IMR-90 (cell line): ENCODE data around the gene AMD1. TPM values are rescaled to one million over a fixed set of nuclear protein-coding genes. Genes with fewer than 3 reads are reported as not detected.
A peak's percentile ranks its signal among the peaks of the same experiment; 100 is the strongest.

Source experiments
- ATAC-seq: fragments of 200-7000 bp; cut with Tn5 transposase; 2 replicates; pipeline ENCODE4 v1.9.1; 2020; ENCODE audit warnings: low read depth, mild to moderate bottlenecking, moderate library complexity
- BruUV-seq: library from RNA; stranded (reverse); fragments of 400-500 nt; replicated peaks from 2 replicates; lab custom pipeline; 2021; lab: Mats Ljungman, UMichigan
- CTCF ChIA-PET: fragments of 300-600 bp; formaldehyde crosslinking; extraction: SDS; loops from one replicate; lab custom pipeline; 2021; ENCODE audit warnings: antibody characterized with exemption; lab: Yijun Ruan, JAX
- POLR2A ChIA-PET: fragments of 300-600 bp; sonication (Branson Sonifier 250); formaldehyde crosslinking; loops from one replicate; lab custom pipeline; 2022; ENCODE audit warnings: antibody characterized with exemption; ENCODE audit not compliant: unreplicated experiment; lab: Charles Lee
- DNase-seq: peaks from one replicate; pipeline ENCODE4 v3.0.0; 2013
- H2AFZ ChIP-seq: replicated peaks from 2 replicates; pipeline ENCODE3; 2013; ENCODE audit warnings: low read length, mild to moderate bottlenecking; ENCODE audit not compliant: poor library complexity
- H2AK5ac ChIP-seq: 2 replicates; pipeline ENCODE4 v1.6.1; 2013; ENCODE audit warnings: low read depth, low read length, inconsistent platforms
- H2AK9ac ChIP-seq: replicated peaks from 2 replicates; pipeline ENCODE3; 2013; ENCODE audit warnings: mild to moderate bottlenecking, low read depth, low read length, moderate library complexity; ENCODE audit not compliant: poor library complexity
- H2BK120ac ChIP-seq: 2 replicates; pipeline ENCODE4 v1.6.1; 2013; ENCODE audit warnings: low read depth, low read length, inconsistent platforms
- H2BK15ac ChIP-seq: 3 replicates; pipeline ENCODE4 v1.6.1; 2013; ENCODE audit warnings: low read depth, low read length, inconsistent platforms
- H2BK20ac ChIP-seq: 2 replicates; pipeline ENCODE4 v1.6.1; 2013; ENCODE audit warnings: low read depth, mild to moderate bottlenecking, inconsistent platforms, low read length, moderate library complexity
- H2BK5ac ChIP-seq: 2 replicates; pipeline ENCODE4 v1.6.1; 2013; ENCODE audit warnings: mild to moderate bottlenecking, low read depth, low read length, inconsistent platforms; ENCODE audit not compliant: poor library complexity, severe bottlenecking
- H3K14ac ChIP-seq: replicated peaks from 2 replicates; pipeline ENCODE4 v1.6.1; 2013; ENCODE audit warnings: low read depth, low read length, inconsistent platforms
- H3K18ac ChIP-seq: 2 replicates; pipeline ENCODE4 v1.6.1; 2013; ENCODE audit warnings: low read depth, low read length, control low read depth
- H3K23ac ChIP-seq: 2 replicates; pipeline ENCODE4 v1.6.1; 2013; ENCODE audit warnings: low read depth, low read length, inconsistent platforms
- H3K27ac ChIP-seq: 2 replicates; pipeline ENCODE4 v1.5.1; 2013; ENCODE audit warnings: mild to moderate bottlenecking, control low read depth, low read length; ENCODE audit not compliant: insufficient read depth
- H3K27me3 ChIP-seq: 2 replicates; pipeline ENCODE4 v1.6.1; 2013; ENCODE audit warnings: low read length; ENCODE audit not compliant: control insufficient read depth, insufficient read depth
- H3K36me3 ChIP-seq: 2 replicates; pipeline ENCODE4 v1.6.1; 2013; ENCODE audit warnings: low read length, mixed read lengths; ENCODE audit not compliant: control insufficient read depth, insufficient read depth
- H3K4ac ChIP-seq: 2 replicates; pipeline ENCODE4 v1.6.1; 2013; ENCODE audit warnings: low read depth, low read length, inconsistent platforms
- H3K4me1 ChIP-seq: 2 replicates; pipeline ENCODE4 v1.6.1; 2013; ENCODE audit warnings: low read length, mixed read lengths; ENCODE audit not compliant: control insufficient read depth, insufficient read depth
- H3K4me2 ChIP-seq: 2 replicates; pipeline ENCODE4 v1.6.1; 2013; ENCODE audit warnings: low read depth, mild to moderate bottlenecking, control low read depth, low read length, moderate library complexity
- H3K4me3 ChIP-seq: 2 replicates; pipeline ENCODE4 v1.5.1; 2013; ENCODE audit warnings: low read depth, mild to moderate bottlenecking, control low read depth, low read length, moderate library complexity; ENCODE audit not compliant: insufficient read depth
- H3K56ac ChIP-seq: 2 replicates; pipeline ENCODE4 v1.6.1; 2013; ENCODE audit warnings: low read length, inconsistent platforms; ENCODE audit not compliant: insufficient read depth; ENCODE audit errors: extremely low read depth
- H3K79me1 ChIP-seq, 2 experiments: 2 replicates each; pipeline ENCODE4 v1.6.1; 2013; ENCODE audit warnings: low read length in 2 of 2, inconsistent platforms in 1 of 2, low read depth in 1 of 2
- H3K9ac ChIP-seq: 2 replicates; pipeline ENCODE4 v1.6.1; 2013; ENCODE audit warnings: low read depth, low read length, control low read depth
- H3K9me1 ChIP-seq: 2 replicates; pipeline ENCODE4 v1.6.1; 2013; ENCODE audit warnings: low read length, inconsistent platforms; ENCODE audit not compliant: insufficient read depth
- H3K9me3 ChIP-seq: 2 replicates; pipeline ENCODE4 v1.6.1; 2013; ENCODE audit warnings: low read length; ENCODE audit not compliant: control insufficient read depth, insufficient read depth
- H4K20me1 ChIP-seq: 2 replicates; pipeline ENCODE4 v1.6.1; 2013; ENCODE audit warnings: low read length, inconsistent platforms; ENCODE audit not compliant: insufficient read depth
- H4K5ac ChIP-seq: 2 replicates; pipeline ENCODE4 v1.6.1; 2013; ENCODE audit warnings: mild to moderate bottlenecking, low read depth, low read length, control low read depth
- H4K8ac ChIP-seq, 2 experiments: 2 replicates each; pipeline ENCODE4 v1.6.1; 2013; ENCODE audit warnings: low read depth in 2 of 2, low read length in 2 of 2, control low read depth in 1 of 2, inconsistent platforms in 1 of 2
- H4K91ac ChIP-seq: 2 replicates; pipeline ENCODE4 v1.6.1; 2013; ENCODE audit warnings: low read depth, low read length, inconsistent platforms; ENCODE audit not compliant: insufficient read depth
- CEBPB ChIP-seq: IDR thresholded peaks from 2 replicates; pipeline ENCODE4 v1.6.1; 2012; ENCODE audit warnings: low read depth, low read length, improper control_type of control experiment
- CTCF ChIP-seq: conservative IDR thresholded peaks from 2 replicates; pipeline ENCODE4 v1.5.1; 2012; ENCODE audit warnings: mild to moderate bottlenecking, low read depth, low read length, improper control_type of control experiment
- MAFK ChIP-seq: IDR thresholded peaks from 2 replicates; pipeline ENCODE4 v1.6.1; 2012; ENCODE audit warnings: low read depth, low read length, improper control_type of control experiment
- MXI1 ChIP-seq: IDR thresholded peaks from 2 replicates; pipeline ENCODE4 v1.6.1; 2012; ENCODE audit warnings: low read depth, mild to moderate bottlenecking, low read length, moderate library complexity, borderline replicate concordance
- RAD21 ChIP-seq: IDR thresholded peaks from 2 replicates; pipeline ENCODE4 v1.6.1; 2012; ENCODE audit warnings: low read length, improper control_type of control experiment
- WGBS, 2 experiments: methylation state at CpG; one replicate each; pipeline versions ENCODE4 v1.1.5 to v1.1.7; 2013; ENCODE audit warnings: missing lambda C conversion rate in 2 of 2; ENCODE audit not compliant: insufficient read length in 1 of 2; ENCODE audit errors: extremely low coverage in 2 of 2; 5-methylcytosine and 5-hydroxymethylcytosine counted together
- dilution Hi-C: fragments of 300-500 bp; cut with HindIII; formaldehyde crosslinking; loops from one replicate; pipeline ENCODE4 v1.14.3; 2018; ENCODE audit warnings: low sequenced_read_pairs; ENCODE audit not compliant: unreplicated experiment
- in situ Hi-C: fragments of 300-500 bp; cut with MboI; formaldehyde crosslinking; loops from 3 replicates; pipeline ENCODE4 v1.14.3; 2019; ENCODE audit warnings: low sequenced_read_pairs, inconsistent platforms, mixed read lengths
- intact Hi-C: fragments of 100-400 bp; cut with micrococcal nuclease; formaldehyde crosslinking; loops from 2 replicates; pipeline ENCODE4 v1.10.0; 2022
- polyA plus RNA-seq, 3 experiments: library from polyadenylated mRNA; depleted of rRNA; stranded (reverse); fragments of >200 nt; gene quantifications; 2 replicates each; pipeline ENCODE4 v1.2.3, GENCODE V29; 2012; ENCODE audit warnings: low replicate concordance in 1 of 3
- total RNA-seq: library from RNA; depleted of rRNA; stranded (reverse); fragments of >200 nt; gene quantifications from 2 replicates; pipeline ENCODE4 v1.2.3, GENCODE V29; 2012

Gene AMD1
- total and polyA plus RNA-seq, 2 of the 4 experiments (the other 2 are of a cell fraction) = 32.2 to 65.8 TPM

- Histone ChIP-seq H4K5ac (no peak overlapping the region), H2AFZ (no peak overlapping the region), H3K9me1 (peaks cover 9% of the 10 kb centered on the region; the same call in 1 of the 2 replicates), H3K9me3 (no peaks in the 10 kb centered on the region), H2BK20ac (no peak overlapping the region), H4K8ac (peak overlapping the region in 1 of 2 experiments; percentile 48; a peak in 1 of 4 replicates), H3K23ac (peak overlapping the region; percentile 53; the same call in 1 of the 2 replicates), H2AK5ac (no peak overlapping the region), H3K79me1 (peaks cover 0 to 32% of the 10 kb centered on the region in 2 experiments; a peak in 2 of 4 replicates), H3K27ac (peak overlapping the region; percentile 79; the same call in 1 of the 2 replicates), H3K4me3 (no peak overlapping the region), H4K20me1 (peaks cover 96% of the 10 kb centered on the region), H3K27me3 (no peaks in the 10 kb centered on the region), H3K4ac (peak overlapping the region; percentile 54; the same call in 1 of the 2 replicates), H3K18ac (peak overlapping the region; percentile 89), H3K14ac (no peak overlapping the region), H3K56ac (no peak overlapping the region), H2BK5ac (peak overlapping the region; percentile 53), H3K4me1 (peaks cover 18% of the 10 kb centered on the region), H3K9ac (peak overlapping the region; percentile 53), H3K4me2 (peak overlapping the region; percentile 87), H2BK120ac (no peak overlapping the region), H4K91ac (no peak overlapping the region), H3K36me3 (no peaks in the 10 kb centered on the region), H2BK15ac (no peak overlapping the region), H2AK9ac (no peak overlapping the region)
- 0 out of 2 replicates have a peak, but pooled peaks have one; percentile 27 for ATAC-seq
- WGBS, 2 experiments = no CpG with 5 or more reads among the region's 1 CpG
- CTCF ChIA-PET = no interaction called here
- no TSS peak for BruUV-seq
- TF ChIP-seq CTCF = no peak
- TF ChIP-seq MAFK = 0 out of 2 replicates have a peak, but pooled peaks have one; percentile 22
- 0 out of 2 replicates have a peak, but pooled peaks have one; percentile 2 for TF ChIP-seq CEBPB
- TF ChIP-seq MXI1 = no peak
- no peak for TF ChIP-seq RAD21
- POLR2A ChIA-PET = interaction anchor here (0.6 kb wide), 1 partner anchor 199 kb away, joined by 6 read pairs; no protein-coding TSS in a partner anchor
- in situ Hi-C loops (loop anchor here (5.0 kb wide), 2 partner anchors 200 to 350 kb away; no protein-coding TSS in a partner anchor), intact Hi-C loops (loop anchor here (2.0 kb wide), 1 partner anchor 71 kb away; no protein-coding TSS in a partner anchor), dilution Hi-C loops (no loop called here)
- peak; percentile 44 for DNase-seq
Observed at GRCh38 chr6:110882274-110882619, 7.7 kb downstream of the AMD1 start.
